H9 (cell line): Measurements from ENCODE around the gene RHBDL1. TPM values are rescaled to one million over a fixed set of nuclear protein-coding genes. Genes with fewer than 3 reads are reported as not detected.

Experiments
- DNase-seq: peaks from one replicate; pipeline ENCODE4 v3.0.0-alpha.2; 2017
- H2AFZ ChIP-seq: one replicate; pipeline ENCODE4 v1.6.1; 2013; ENCODE audit warnings: mild to moderate bottlenecking, low read length, control low read depth, moderate library complexity
- H2AK5ac ChIP-seq: 2 replicates; pipeline ENCODE4 v1.6.1; 2013; ENCODE audit warnings: low read length, control low read depth, mixed read lengths; ENCODE audit not compliant: insufficient read length
- H2BK120ac ChIP-seq: one replicate; pipeline ENCODE4 v1.6.1; 2013; ENCODE audit warnings: low read depth, mild to moderate bottlenecking, low read length, control low read depth, inconsistent platforms; ENCODE audit not compliant: poor library complexity, severe bottlenecking
- H2BK12ac ChIP-seq: 2 replicates; pipeline ENCODE4 v1.6.1; 2013; ENCODE audit warnings: low read length, control low read depth, mixed read lengths, low read depth; ENCODE audit not compliant: insufficient read length
- H2BK15ac ChIP-seq: 2 replicates; pipeline ENCODE4 v1.6.1; 2013; ENCODE audit warnings: low read depth, low read length, control low read depth
- H2BK20ac ChIP-seq: one replicate; pipeline ENCODE4 v1.6.1; 2013; ENCODE audit warnings: low read depth, mild to moderate bottlenecking, low read length, control low read depth, inconsistent platforms; ENCODE audit not compliant: poor library complexity, severe bottlenecking
- H2BK5ac ChIP-seq: 2 replicates; pipeline ENCODE4 v1.6.1; 2013; ENCODE audit warnings: low read length, control low read depth, mixed read lengths; ENCODE audit not compliant: insufficient read length
- H3K14ac ChIP-seq: 2 replicates; pipeline ENCODE4 v1.6.1; 2013; ENCODE audit warnings: low read length, control low read depth; ENCODE audit not compliant: insufficient read depth
- H3K18ac ChIP-seq: 2 replicates; pipeline ENCODE4 v1.6.1; 2013; ENCODE audit warnings: low read depth, mild to moderate bottlenecking, mixed read lengths, low read length, control low read depth; ENCODE audit not compliant: insufficient read length
- H3K23ac ChIP-seq: 2 replicates; pipeline ENCODE4 v1.6.1; 2013; ENCODE audit warnings: low read length, control low read depth, mixed read lengths, low read depth; ENCODE audit not compliant: insufficient read length
- H3K23me2 ChIP-seq: 2 replicates; pipeline ENCODE4 v1.6.1; 2013; ENCODE audit warnings: low read depth, mild to moderate bottlenecking, mixed read lengths, low read length, control low read depth; ENCODE audit not compliant: insufficient read length, poor library complexity, severe bottlenecking
- H3K27ac ChIP-seq: 2 replicates; pipeline ENCODE4 v1.5.1; 2013; ENCODE audit warnings: low read length, control low read depth, mixed read lengths, low read depth; ENCODE audit not compliant: insufficient read length
- H3K27me3 ChIP-seq: 2 replicates; pipeline ENCODE4 v1.6.1; 2013; ENCODE audit warnings: low read length, control low read depth, inconsistent platforms; ENCODE audit not compliant: insufficient read depth
- H3K4ac ChIP-seq: 2 replicates; pipeline ENCODE4 v1.6.1; 2013; ENCODE audit warnings: low read depth, mild to moderate bottlenecking, control low read depth, inconsistent platforms, low read length, moderate library complexity
- H3K4me1 ChIP-seq: 2 replicates; pipeline ENCODE4 v1.6.1; 2013; ENCODE audit warnings: low read length, control low read depth, inconsistent platforms; ENCODE audit not compliant: insufficient read depth
- H3K4me2 ChIP-seq: 2 replicates; pipeline ENCODE4 v1.6.1; 2013; ENCODE audit warnings: low read length, control low read depth, mixed read lengths; ENCODE audit not compliant: insufficient read length, insufficient read depth
- H3K56ac ChIP-seq: 2 replicates; pipeline ENCODE4 v1.6.1; 2013; ENCODE audit warnings: low read depth, mild to moderate bottlenecking, mixed read lengths, low read length, control low read depth; ENCODE audit not compliant: insufficient read length
- H3K79me1 ChIP-seq: 2 replicates; pipeline ENCODE4 v1.6.1; 2013; ENCODE audit warnings: low read depth, mild to moderate bottlenecking, moderate library complexity, low read length, control low read depth, inconsistent platforms; ENCODE audit not compliant: insufficient read depth, poor library complexity, severe bottlenecking
- H3K79me2 ChIP-seq: 2 replicates; pipeline ENCODE4 v1.6.1; 2013; ENCODE audit warnings: low read length, control low read depth, inconsistent platforms; ENCODE audit not compliant: insufficient read depth
- H3K9ac ChIP-seq: 2 replicates; pipeline ENCODE4 v1.6.1; 2013; ENCODE audit warnings: low read length, control low read depth, mixed read lengths; ENCODE audit not compliant: insufficient read length; ENCODE audit errors: extremely low read depth
- H3K9me3 ChIP-seq: one replicate; pipeline ENCODE4 v1.6.1; 2013; ENCODE audit warnings: low read depth, low read length, inconsistent platforms; ENCODE audit not compliant: control insufficient read depth
- H3T11ph ChIP-seq: one replicate; pipeline ENCODE4 v1.6.1; 2013; ENCODE audit warnings: mild to moderate bottlenecking, low read length, control low read depth, inconsistent platforms
- H4K20me1 ChIP-seq: one replicate; pipeline ENCODE4 v1.6.1; 2013; ENCODE audit not compliant: control insufficient read depth, insufficient read length, insufficient read depth
- H4K5ac ChIP-seq: 2 replicates; pipeline ENCODE4 v1.6.1; 2013; ENCODE audit warnings: low read depth, mild to moderate bottlenecking, mixed read lengths, low read length, control low read depth; ENCODE audit not compliant: insufficient read length
- H4K8ac ChIP-seq: replicated peaks from 2 replicates; pipeline ENCODE4 v1.6.1; 2013; ENCODE audit warnings: low read length, control low read depth, mixed read lengths, low read depth; ENCODE audit not compliant: insufficient read length
- H4K91ac ChIP-seq: 2 replicates; pipeline ENCODE4 v1.6.1; 2013; ENCODE audit warnings: low read depth, mild to moderate bottlenecking, moderate library complexity, mixed read lengths, low read length, control low read depth; ENCODE audit not compliant: insufficient read length
- H3K27ac Mint-ChIP-seq, 3 experiments: 2 replicates in 2 of 3; 3 replicates in 1 of 3; pipeline ENCODE4 v1.8.0; 2020 to 2021; ENCODE audit warnings: mixed read lengths in 3 of 3, mild to moderate bottlenecking in 1 of 3, moderate library complexity in 1 of 3
- H3K27me3 Mint-ChIP-seq: 2 replicates; pipeline ENCODE4 v1.8.0; 2021; ENCODE audit warnings: low read depth, mild to moderate bottlenecking, moderate library complexity, mixed read lengths
- H3K36me3 Mint-ChIP-seq, 3 experiments: 2 replicates in 2 of 3; 3 replicates in 1 of 3; pipeline ENCODE4 v1.8.0; 2020 to 2021; ENCODE audit warnings: low read depth in 3 of 3, mixed read lengths in 3 of 3; ENCODE audit not compliant: insufficient read depth in 1 of 3
- H3K4me1 Mint-ChIP-seq, 2 experiments: 2 replicates each; pipeline ENCODE4 v1.8.0; 2020; ENCODE audit warnings: mixed read lengths in 2 of 2
- H3K4me3 Mint-ChIP-seq, 2 experiments: 2 replicates in 1 of 2; 3 replicates in 1 of 2; pipeline ENCODE4 v1.8.0; 2020 to 2021; ENCODE audit warnings: mild to moderate bottlenecking in 2 of 2, mixed read lengths in 2 of 2, moderate library complexity in 1 of 2
- H3K9me3 Mint-ChIP-seq, 2 experiments: 2 replicates in 1 of 2; 3 replicates in 1 of 2; pipeline ENCODE4 v1.8.0; 2020; ENCODE audit warnings: mild to moderate bottlenecking in 2 of 2, mixed read lengths in 2 of 2, moderate library complexity in 1 of 2
- CTCF ChIP-seq: fragments of 200-600 bp; sonication (generic); conservative IDR thresholded peaks from 3 replicates; pipeline ENCODE4 v1.8.0; 2021; ENCODE audit warnings: antibody characterized with exemption, mild to moderate bottlenecking
- WGBS: extraction: QIAGEN DNeasy Blood & Tissue Kit; methylation state at CpG from one replicate; pipeline ENCODE4 v1.1.7; 2013; ENCODE audit warnings: missing lambda C conversion rate, low lambda C conversion rate, mixed read lengths; ENCODE audit not compliant: insufficient read length; ENCODE audit errors: extremely low coverage; 5-methylcytosine and 5-hydroxymethylcytosine counted together
- total RNA-seq: library from RNA; stranded (reverse); gene quantifications from 2 replicates; pipeline ENCODE4 v1.2.1, GENCODE V29; 2021

RHBDL1 gene
- total RNA-seq, 1 experiment from 2014 or later, result 7.6 TPM

GRCh38 chr16:676913-677312, 1.4 kb downstream of the RHBDL1 start:
- Histone ChIP-seq H3K27me3 (no peaks in the 10 kb centered on the region), H2AFZ (no peak overlapping the region), H3K27ac (no peak overlapping the region), H3K4me1 (no peaks in the 10 kb centered on the region), H3K4me2 (no peak overlapping the region), H4K20me1 (no peaks in the 10 kb centered on the region), H2BK15ac (no peak overlapping the region), H3K9ac (no peak overlapping the region), H4K91ac (no peak overlapping the region), H2BK20ac (no peak overlapping the region), H3K56ac (no peak overlapping the region), H4K5ac (no peak overlapping the region), H4K8ac (no peak overlapping the region), H3K79me2 (peaks cover 2% of the 10 kb centered on the region; the same call in 1 of the 2 replicates), H3K14ac (no peak overlapping the region), H2BK5ac (no peak overlapping the region), H3K79me1 (no peaks in the 10 kb centered on the region), H2BK12ac (no peak overlapping the region), H2BK120ac (no peak overlapping the region), H3T11ph (no peak overlapping the region), H3K23ac (no peak overlapping the region), H3K23me2 (peaks cover 15% of the 10 kb centered on the region), H3K9me3 (no peaks in the 10 kb centered on the region), H3K4ac (no peak overlapping the region), H2AK5ac (no peak overlapping the region), H3K18ac (no peak overlapping the region)
- Mint-ChIP-seq H3K27me3 (peaks cover 3% of the 10 kb centered on the region; the same call in 1 of the 2 replicates), H3K36me3 (peaks cover 13 to 20% (median 16%) of the 10 kb centered on the region in 3 experiments; a peak in 6 of 7 replicates), H3K4me3 (no peak overlapping the region; a peak in 1 of 5 replicates), H3K4me1 (peaks cover 16 to 32% of the 10 kb centered on the region in 2 experiments), H3K27ac (no peak overlapping the region), H3K9me3 (no peaks in the 10 kb centered on the region)
- WGBS, result no CpG with 5 or more reads among the region's 23 CpGs
- no peak for DNase-seq
- TF ChIP-seq CTCF, result no peak
